NT2/D1 (cell line): Measurements from ENCODE around the gene ASB6.

Experiments
- DNase-seq: peaks from one replicate; pipeline ENCODE4 v3.0.0-alpha.2; 2011; ENCODE audit warnings: low read depth, low spot score
- H3K27me3 ChIP-seq: 2 replicates; pipeline ENCODE4 v1.6.0; 2011; ENCODE audit warnings: mild to moderate bottlenecking; ENCODE audit not compliant: insufficient read length, insufficient read depth
- H3K36me3 ChIP-seq: 2 replicates; pipeline ENCODE4 v1.6.1; 2011; ENCODE audit warnings: mild to moderate bottlenecking, low read length, mixed read lengths; ENCODE audit not compliant: insufficient read depth, insufficient read length
- H3K4me1 ChIP-seq: 2 replicates; pipeline ENCODE4 v1.5.1; 2011; ENCODE audit not compliant: insufficient read depth, insufficient read length
- H3K4me3 ChIP-seq: 2 replicates; pipeline ENCODE4 v1.5.1; 2011; ENCODE audit warnings: low read depth; ENCODE audit not compliant: insufficient read length
- H3K9ac ChIP-seq: 2 replicates; pipeline ENCODE4 v1.6.0; 2011; ENCODE audit warnings: low read depth; ENCODE audit not compliant: insufficient read length
- H3K9me3 ChIP-seq: 2 replicates; pipeline ENCODE4 v1.5.1; 2011; ENCODE audit warnings: mild to moderate bottlenecking, low read length; ENCODE audit not compliant: insufficient read depth
- SUZ12 ChIP-seq: IDR thresholded peaks from 2 replicates; pipeline ENCODE4 v1.6.1; 2011; ENCODE audit not compliant: insufficient read length, insufficient read depth; ENCODE audit errors: extremely low read depth
- YY1 ChIP-seq: IDR thresholded peaks from 2 replicates; pipeline ENCODE4 v1.6.1; 2011; ENCODE audit not compliant: insufficient read length, insufficient read depth
- ZNF274 ChIP-seq: IDR thresholded peaks from 2 replicates; pipeline ENCODE4 v1.6.1; 2011; ENCODE audit warnings: mild to moderate bottlenecking, low read depth, low read length

ASB6 gene

GRCh38 chr9:129641750-129642585 is at the start of gene ASB6:
ASB6 (minus strand) TSS chr9:129642151; CDS start chr9:129641999, 152 bp downstream.
- H3K4me1 ChIP-seq: peaks cover 14% of the 10 kb centered on the region
- peak within 1 kb of the TSS; percentile 98 for H3K4me3 ChIP-seq
- H3K27me3 ChIP-seq: no peaks in the 10 kb centered on the region
- peak; percentile 98 for DNase-seq
- H3K9ac ChIP-seq: peak within 1 kb of the TSS; percentile 96
- peaks cover 4% of the 10 kb centered on the region; the same call in 1 of the 2 replicates for H3K9me3 ChIP-seq
- H3K36me3 ChIP-seq: peaks cover 40% of the 10 kb centered on the region
- TF ChIP-seq ZNF274 (no peak), SUZ12 (no peak)

GRCh38 chr9:129688285-129689043 is 46.5 kb upstream of the ASB6 start:
- Histone ChIP-seq H3K9ac (peak overlapping the region; percentile 7), H3K4me3 (no peak overlapping the region), H3K9me3 (no peaks in the 10 kb centered on the region), H3K36me3 (no peaks in the 10 kb centered on the region), H3K4me1 (peaks cover 18% of the 10 kb centered on the region), H3K27me3 (no peaks in the 10 kb centered on the region)
- DNase-seq: no peak
- no peak for TF ChIP-seq ZNF274
- TF ChIP-seq YY1: no peak

GRCh38 chr9:129687391-129687790 is 45.4 kb upstream of the ASB6 start:
- no peaks in the 10 kb centered on the region for H3K27me3 ChIP-seq
- peaks cover 18% of the 10 kb centered on the region for H3K4me1 ChIP-seq

GRCh38 chr9:129686736-129687135 is 44.8 kb upstream of the ASB6 start:
- DNase-seq: no peak
- TF ChIP-seq ZNF274: no peak
- no peak for TF ChIP-seq SUZ12
- TF ChIP-seq YY1: no peak
- no peaks in the 10 kb centered on the region for H3K9me3 ChIP-seq
- no peaks in the 10 kb centered on the region for H3K36me3 ChIP-seq
- no peak overlapping the region for H3K9ac ChIP-seq
- no peak overlapping the region for H3K4me3 ChIP-seq
- H3K4me1 ChIP-seq: peaks cover 20% of the 10 kb centered on the region
- H3K27me3 ChIP-seq: no peaks in the 10 kb centered on the region

More at GRCh38 chr9:129687391-129687790, 45.4 kb upstream of the ASB6 start:
- no peak for TF ChIP-seq YY1
- no peak for TF ChIP-seq SUZ12
- TF ChIP-seq ZNF274: no peak
- DNase-seq: no peak
- Histone ChIP-seq H3K4me3 (no peak overlapping the region), H3K36me3 (no peaks in the 10 kb centered on the region), H3K9me3 (no peaks in the 10 kb centered on the region), H3K9ac (no peak overlapping the region)

- Histone ChIP-seq H3K27me3 (no peaks in the 10 kb centered on the region), H3K36me3 (no peaks in the 10 kb centered on the region), H3K9me3 (no peaks in the 10 kb centered on the region), H3K4me1 (peaks cover 20% of the 10 kb centered on the region), H3K9ac (peak overlapping the region; percentile 33), H3K4me3 (no peak overlapping the region)
- TF ChIP-seq YY1 (no peak), ZNF274 (no peak), SUZ12 (no peak)
- no peak for DNase-seq
These were observed 43.9 kb upstream of the ASB6 start for GRCh38 chr9:129685933-129686259.

- TF ChIP-seq SUZ12 (no peak), ZNF274 (no peak), YY1 (no peak)
- H3K4me3 ChIP-seq: no peak overlapping the region
- no peaks in the 10 kb centered on the region for H3K27me3 ChIP-seq
- peaks cover 20% of the 10 kb centered on the region for H3K4me1 ChIP-seq
- H3K9ac ChIP-seq: peak overlapping the region; percentile 33
- no peak for DNase-seq
- no peaks in the 10 kb centered on the region for H3K9me3 ChIP-seq
- H3K36me3 ChIP-seq: no peaks in the 10 kb centered on the region
These were observed 43.4 kb upstream of the ASB6 start for GRCh38 chr9:129685220-129685932.

- no peak overlapping the region for H3K4me3 ChIP-seq
These were observed 40.4 kb upstream of the ASB6 start for GRCh38 chr9:129682381-129682780.

More at GRCh38 chr9:129682381-129682780, 40.4 kb upstream of the ASB6 start:
- Histone ChIP-seq H3K4me1 (peaks cover 31% of the 10 kb centered on the region), H3K27me3 (no peaks in the 10 kb centered on the region), H3K9ac (no peak overlapping the region), H3K9me3 (no peaks in the 10 kb centered on the region), H3K36me3 (no peaks in the 10 kb centered on the region)
- no peak for DNase-seq
- TF ChIP-seq SUZ12: no peak
- TF ChIP-seq YY1: no peak
- TF ChIP-seq ZNF274: no peak
